Esophagus squamous epithelium (tissue), 5 donors: ENCODE measurements around the gene KLRK1. TPM values are rescaled to one million over a fixed set of nuclear protein-coding genes. Genes with fewer than 3 reads are reported as not detected.

ENCODE experiments used
- DNase-seq: peaks from one replicate; lab custom pipeline; 2025; lab: John Stamatoyannopoulos, UW
- H3K27ac ChIP-seq, 4 donors: fragments of 200-600 bp; sonication (generic); one replicate each; pipeline ENCODE4 v1.5.1; 2016 to 2019; ENCODE audit warnings: mild to moderate bottlenecking in 1 of 4
- H3K27me3 ChIP-seq, 4 donors: fragments of 200-600 bp; sonication (generic); 1 replicate in 3 of 4; 2 replicates in 1 of 4; pipeline versions ENCODE4 v1.5.1 to v1.6.0; 2017 to 2021; ENCODE audit warnings: antibody characterized with exemption in 1 of 4
- H3K36me3 ChIP-seq, 3 donors: fragments of 200-600 bp; sonication (generic); one replicate each; pipeline ENCODE4 v1.5.1; 2016 to 2019
- H3K4me1 ChIP-seq, 3 donors: fragments of 200-600 bp; sonication (generic); one replicate each; pipeline ENCODE4 v1.5.1; 2017 to 2019
- H3K4me3 ChIP-seq, 4 donors: fragments of 200-600 bp; sonication (generic); 1 replicate in 3 of 4; 2 replicates in 1 of 4; pipeline ENCODE4 v1.5.1; 2016 to 2019; ENCODE audit warnings: mild to moderate bottlenecking in 2 of 4, moderate library complexity in 1 of 4
- H3K9me3 ChIP-seq, 3 donors: fragments of 200-600 bp; sonication (generic); one replicate each; pipeline ENCODE4 v1.5.1; 2016 to 2019
- POLR2A ChIP-seq, 4 donors: fragments of 450-650 bp; IDR thresholded peaks; one replicate each; pipeline ENCODE4 v1.6.1; 2017; ENCODE audit warnings: antibody characterized with exemption in 4 of 4, mild to moderate bottlenecking in 4 of 4, moderate library complexity in 3 of 4
- WGBS, 2 donors: methylation state at CpG; one replicate each; pipeline ENCODE4 v1.1.5; 2018; 5-methylcytosine and 5-hydroxymethylcytosine counted together
- intact Hi-C: fragments of 100-400 bp; cut with DNase I; formaldehyde crosslinking; loops from one replicate; pipeline ENCODE4 v1.15.0; 2022
- total RNA-seq, 4 donors: library from RNA; depleted of rRNA; stranded (reverse); fragments of >200 nt; gene quantifications; one replicate each; pipeline ENCODE4 v1.1.0, GENCODE V29; 2016
- TF ChIP-seq, protein P1 (sequence below), 6 experiments: fragments of 450-650 bp in 4 of 6; fragments of 200-600 bp in 2 of 6; sonication (generic) in 2 of 6; IDR thresholded peaks; one replicate each; pipeline ENCODE4 v1.5.1; 2016 to 2019; ENCODE audit warnings: antibody characterized with exemption in 6 of 6, mild to moderate bottlenecking in 4 of 6, moderate library complexity in 4 of 6
- donor health status: DM: yes; HTN: yes; CAD: no.

The KLRK1 gene
- total RNA-seq, 4 donors from 2014 or later: 1.6 to 10.7 (median 1.9) TPM; not detected in 1

GRCh38 chr12:10362325-10362724 is 27.5 kb downstream of the KLRK1 start:
- 35 to 60% methylated on average over 3 of the region's 3 CpGs for whole genome bisulfite sequencing, 2 donors
- H3K4me1 ChIP-seq: peaks cover 9 to 67% (median 19%) of the 10 kb centered on the region in 3 donors

GRCh38 chr12:10361622-10362021 is 28.2 kb downstream of the KLRK1 start:
- Histone ChIP-seq H3K4me1 (peaks cover 9 to 62% (median 18%) of the 10 kb centered on the region in 3 donors), H3K36me3 (no peaks in the 10 kb centered on the region), H3K9me3 (no peaks in the 10 kb centered on the region), H3K27me3 (no peaks in the 10 kb centered on the region), H3K4me3 (peak overlapping the region in 2 of 4 donors; percentile 12 to 27), H3K27ac (peak overlapping the region; percentile 72 to 97 (median 92))
- intact Hi-C loops: no loop called here
- TF ChIP-seq, protein P1, sequence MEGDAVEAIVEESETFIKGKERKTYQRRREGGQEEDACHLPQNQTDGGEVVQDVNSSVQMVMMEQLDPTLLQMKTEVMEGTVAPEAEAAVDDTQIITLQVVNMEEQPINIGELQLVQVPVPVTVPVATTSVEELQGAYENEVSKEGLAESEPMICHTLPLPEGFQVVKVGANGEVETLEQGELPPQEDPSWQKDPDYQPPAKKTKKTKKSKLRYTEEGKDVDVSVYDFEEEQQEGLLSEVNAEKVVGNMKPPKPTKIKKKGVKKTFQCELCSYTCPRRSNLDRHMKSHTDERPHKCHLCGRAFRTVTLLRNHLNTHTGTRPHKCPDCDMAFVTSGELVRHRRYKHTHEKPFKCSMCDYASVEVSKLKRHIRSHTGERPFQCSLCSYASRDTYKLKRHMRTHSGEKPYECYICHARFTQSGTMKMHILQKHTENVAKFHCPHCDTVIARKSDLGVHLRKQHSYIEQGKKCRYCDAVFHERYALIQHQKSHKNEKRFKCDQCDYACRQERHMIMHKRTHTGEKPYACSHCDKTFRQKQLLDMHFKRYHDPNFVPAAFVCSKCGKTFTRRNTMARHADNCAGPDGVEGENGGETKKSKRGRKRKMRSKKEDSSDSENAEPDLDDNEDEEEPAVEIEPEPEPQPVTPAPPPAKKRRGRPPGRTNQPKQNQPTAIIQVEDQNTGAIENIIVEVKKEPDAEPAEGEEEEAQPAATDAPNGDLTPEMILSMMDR (IDR thresholded peaks at IDR 0.05): no peak
- no peak for TF ChIP-seq POLR2A (IDR thresholded peaks at IDR 0.05)
- no peak for DNase-seq
- WGBS, 2 donors: 23 to 58% methylated on average over 4 of the region's 4 CpGs

More at GRCh38 chr12:10362325-10362724, 27.5 kb downstream of the KLRK1 start:
- no peaks in the 10 kb centered on the region for H3K27me3 ChIP-seq
- H3K36me3 ChIP-seq: no peaks in the 10 kb centered on the region
- peak overlapping the region in 3 of 4 donors; percentile 9 to 19 (median 12) for H3K4me3 ChIP-seq
- no peak for DNase-seq
- H3K27ac ChIP-seq: peak overlapping the region; percentile 72 to 97 (median 92)
- H3K9me3 ChIP-seq: no peaks in the 10 kb centered on the region
- TF ChIP-seq POLR2A (IDR thresholded peaks at IDR 0.05): no peak
- TF ChIP-seq, protein P1 (IDR thresholded peaks at IDR 0.05): no peak
- intact Hi-C loops: no loop called here

GRCh38 chr12:10361084-10361483 is 28.8 kb downstream of the KLRK1 start:
- intact Hi-C loops: no loop called here
- TF ChIP-seq, protein P1 (IDR thresholded peaks at IDR 0.05): no peak
- no peak for TF ChIP-seq POLR2A (IDR thresholded peaks at IDR 0.05)
- H3K9me3 ChIP-seq: no peaks in the 10 kb centered on the region
- no peaks in the 10 kb centered on the region for H3K36me3 ChIP-seq
- no peak for DNase-seq
- no peaks in the 10 kb centered on the region for H3K27me3 ChIP-seq
- H3K4me1 ChIP-seq: peaks cover 9 to 60% (median 14%) of the 10 kb centered on the region in 3 donors
- 30 to 42% methylated on average over 3 to 4 of the region's 4 CpGs for WGBS, 2 donors
- peak overlapping the region; percentile 72 to 97 (median 92) for H3K27ac ChIP-seq
- no peak overlapping the region for H3K4me3 ChIP-seq

DNA sequence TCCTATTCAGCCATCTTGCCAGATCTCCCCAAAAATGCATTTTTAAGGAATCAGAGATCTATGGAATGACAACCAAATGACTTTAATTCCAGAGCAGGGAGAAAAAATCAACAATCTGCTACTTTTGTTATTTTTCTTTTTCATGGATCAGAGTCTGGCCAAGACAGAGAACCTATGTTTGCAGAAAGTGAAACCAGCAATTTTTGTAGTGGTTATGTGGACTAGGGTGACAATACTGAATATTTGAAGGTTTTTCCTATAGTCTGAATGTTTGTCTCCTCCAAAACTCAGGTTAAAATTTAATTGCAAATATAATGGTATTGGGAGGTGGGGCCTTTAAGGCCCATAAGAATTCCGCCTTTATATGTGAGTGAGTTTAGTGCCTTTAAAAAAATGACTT is 30.9 kb downstream of the KLRK1 start:
- no peak overlapping the region for H3K27ac ChIP-seq
- 100% methylated on average over 1 of the region's 1 CpG for WGBS, 2 donors
- TF ChIP-seq POLR2A (IDR thresholded peaks at IDR 0.05): no peak
- no peak overlapping the region for H3K4me3 ChIP-seq
- intact Hi-C loops: no loop called here
- no peaks in the 10 kb centered on the region for H3K36me3 ChIP-seq
- H3K27me3 ChIP-seq: no peaks in the 10 kb centered on the region
- H3K9me3 ChIP-seq: no peaks in the 10 kb centered on the region
- DNase-seq: no peak
- H3K4me1 ChIP-seq: peaks cover 0 to 49% (median 8%) of the 10 kb centered on the region in 3 donors

DNA sequence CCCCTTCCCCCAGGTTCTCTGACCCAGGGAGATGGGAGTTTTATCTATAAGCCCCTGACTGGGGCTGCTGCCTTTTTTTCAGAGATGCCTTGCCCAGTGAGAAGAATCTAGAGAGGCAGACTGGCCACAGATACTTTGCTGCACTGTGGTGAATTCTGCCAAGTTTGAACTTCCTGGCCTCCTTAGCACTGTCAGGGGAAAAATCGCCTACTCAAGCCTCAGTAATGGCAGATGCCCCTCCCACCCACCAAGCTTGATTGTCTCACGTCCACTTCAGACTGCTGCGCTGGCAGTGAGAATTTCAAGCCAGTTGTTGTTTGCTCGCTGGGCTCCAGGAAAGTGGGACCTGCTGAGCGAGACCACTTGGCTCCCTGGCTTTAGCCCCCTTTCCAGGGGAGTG is 31.7 kb downstream of the KLRK1 start:
- no peaks in the 10 kb centered on the region for H3K9me3 ChIP-seq
- TF ChIP-seq, protein P1 (IDR thresholded peaks at IDR 0.05): no peak
- TF ChIP-seq POLR2A (IDR thresholded peaks at IDR 0.05): no peak
- no peaks in the 10 kb centered on the region for H3K27me3 ChIP-seq
- DNase-seq: no peak
- 53 to 87% methylated on average over 2 to 4 of the region's 5 CpGs for WGBS, 2 donors
- no peak overlapping the region for H3K4me3 ChIP-seq
- H3K27ac ChIP-seq: no peak overlapping the region
- H3K36me3 ChIP-seq: no peaks in the 10 kb centered on the region
- H3K4me1 ChIP-seq: peaks cover 0 to 41% (median 4%) of the 10 kb centered on the region in 3 donors
- intact Hi-C loops: no loop called here
